Measurements from ENCODE around the gene XRN2. TPM values are rescaled to one million over a fixed set of nuclear protein-coding genes. Genes with fewer than 3 reads are reported as not detected.
A peak's percentile ranks its signal among the peaks of the same experiment; 100 is the strongest.

Gene XRN2
- total and polyA plus RNA-seq, 12 donors = 9.5 to 39.8 (median 31.7) TPM

DNA sequence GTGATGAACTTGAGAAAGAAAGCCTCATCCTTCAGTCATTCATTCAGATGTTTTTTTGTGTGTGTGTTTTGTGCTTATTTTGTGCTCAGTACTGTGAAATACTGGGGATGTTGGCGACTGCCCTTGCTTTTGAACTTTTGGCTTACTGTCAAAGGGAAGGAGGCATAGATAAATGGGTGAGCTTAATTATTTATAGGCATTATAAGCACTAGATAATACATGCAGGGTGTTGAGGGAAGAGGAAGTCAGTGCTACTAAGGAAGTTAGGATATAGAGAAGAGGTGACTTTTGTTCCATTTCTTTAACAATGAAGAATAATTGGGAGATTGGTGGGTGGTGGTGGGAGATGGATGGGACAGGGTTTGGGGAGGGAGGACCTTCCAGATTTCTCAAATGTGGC lies 23.6 kb downstream of the XRN2 start:
- H3K27ac ChIP-seq = peak overlapping the region in 2 of 10 donors; percentile 27 to 73
- peaks cover 0 to 11% (median 6%) of the 10 kb centered on the region in 11 donors for H3K9me3 ChIP-seq
- H3K4me3 ChIP-seq = no peak overlapping the region
- DNase-seq = no peak
- WGBS, 2 donors = 17 to 44% methylated on average over 1 of the region's 1 CpG
- H3K4me1 ChIP-seq = peaks cover 0 to 57% (median 45%) of the 10 kb centered on the region in 9 donors
- intact Hi-C loops (cut with DNase I) = no loop called here
- peaks cover 0 to 33% (median 1%) of the 10 kb centered on the region in 9 donors for H3K36me3 ChIP-seq
- TF ChIP-seq, protein P1, sequence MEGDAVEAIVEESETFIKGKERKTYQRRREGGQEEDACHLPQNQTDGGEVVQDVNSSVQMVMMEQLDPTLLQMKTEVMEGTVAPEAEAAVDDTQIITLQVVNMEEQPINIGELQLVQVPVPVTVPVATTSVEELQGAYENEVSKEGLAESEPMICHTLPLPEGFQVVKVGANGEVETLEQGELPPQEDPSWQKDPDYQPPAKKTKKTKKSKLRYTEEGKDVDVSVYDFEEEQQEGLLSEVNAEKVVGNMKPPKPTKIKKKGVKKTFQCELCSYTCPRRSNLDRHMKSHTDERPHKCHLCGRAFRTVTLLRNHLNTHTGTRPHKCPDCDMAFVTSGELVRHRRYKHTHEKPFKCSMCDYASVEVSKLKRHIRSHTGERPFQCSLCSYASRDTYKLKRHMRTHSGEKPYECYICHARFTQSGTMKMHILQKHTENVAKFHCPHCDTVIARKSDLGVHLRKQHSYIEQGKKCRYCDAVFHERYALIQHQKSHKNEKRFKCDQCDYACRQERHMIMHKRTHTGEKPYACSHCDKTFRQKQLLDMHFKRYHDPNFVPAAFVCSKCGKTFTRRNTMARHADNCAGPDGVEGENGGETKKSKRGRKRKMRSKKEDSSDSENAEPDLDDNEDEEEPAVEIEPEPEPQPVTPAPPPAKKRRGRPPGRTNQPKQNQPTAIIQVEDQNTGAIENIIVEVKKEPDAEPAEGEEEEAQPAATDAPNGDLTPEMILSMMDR (IDR thresholded peaks at IDR 0.05) = no peak
- no peaks in the 10 kb centered on the region for H3K27me3 ChIP-seq
- ATAC-seq = peak in 5 of 8 donors; percentile 34 to 68 (median 55)

DNA sequence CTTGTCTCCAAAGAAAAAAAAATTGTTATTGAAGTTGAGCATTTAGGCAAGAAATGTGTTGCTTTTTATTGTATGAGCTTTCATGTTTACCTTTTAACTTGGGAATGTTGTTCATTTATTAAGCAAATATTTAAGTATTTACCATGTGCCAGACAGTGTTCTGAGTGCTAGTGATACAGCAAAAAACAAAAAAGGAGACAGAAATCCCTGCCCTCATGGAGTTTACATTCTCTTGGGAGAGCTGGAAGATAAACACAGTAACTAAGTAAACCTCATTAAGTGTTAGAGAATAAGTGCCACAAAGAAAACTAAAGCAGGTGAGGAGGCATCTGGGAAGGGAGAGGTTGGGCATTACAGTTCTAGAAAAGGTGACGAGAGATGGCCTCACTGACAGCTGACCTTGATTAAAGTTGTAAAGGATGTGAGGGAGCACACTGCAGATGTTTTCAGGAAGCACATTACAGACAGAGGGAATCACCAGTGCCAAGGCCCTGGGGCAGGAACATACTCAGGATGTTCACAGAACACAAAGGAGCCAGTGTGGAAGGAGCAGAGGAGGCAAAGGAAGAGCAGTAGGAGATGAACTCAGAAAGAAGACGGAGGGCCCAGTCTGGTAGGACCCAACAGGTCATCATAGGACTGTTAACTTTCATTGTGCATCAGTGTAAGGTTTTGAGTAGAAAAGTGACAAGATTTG lies 33.5 kb downstream of the XRN2 start:
- ATAC-seq = no peak
- no peak for DNase-seq
- TF ChIP-seq, protein P1 (IDR thresholded peaks at IDR 0.05) = no peak
- Histone ChIP-seq H3K4me3 (no peak overlapping the region), H3K36me3 (peaks cover 0 to 100% (median 69%) of the 10 kb centered on the region in 9 donors), H3K4me1 (peaks cover 0 to 3% (median 0%) of the 10 kb centered on the region in 9 donors), H3K27ac (no peak overlapping the region), H3K9me3 (no peaks in the 10 kb centered on the region), H3K27me3 (no peaks in the 10 kb centered on the region)
- WGBS, 2 donors = 95 to 98% methylated on average over 2 of the region's 2 CpGs
- intact Hi-C loops (cut with DNase I) = no loop called here

DNA sequence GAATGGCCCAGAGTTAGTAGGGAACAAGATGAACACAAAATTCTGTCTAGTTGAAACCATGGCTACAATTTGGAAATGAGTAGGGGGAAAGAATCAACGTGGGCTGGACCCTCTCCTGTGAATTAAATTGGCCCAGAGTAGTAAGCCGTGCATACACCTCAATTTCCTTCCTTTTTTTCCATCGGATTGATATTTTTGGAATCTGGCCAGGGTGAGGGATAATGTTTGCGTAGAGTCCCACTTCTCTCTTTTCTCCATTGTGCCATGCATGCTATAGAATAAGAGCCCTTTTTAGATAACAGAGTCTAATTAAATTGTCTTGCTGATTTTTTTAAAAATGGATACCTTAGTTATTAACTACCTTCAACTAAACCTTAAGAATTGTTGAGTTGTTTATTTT lies 35.2 kb downstream of the XRN2 start:
- ATAC-seq (no peak), DNase-seq (no peak)
- H3K27ac ChIP-seq = no peak overlapping the region
- H3K9me3 ChIP-seq = no peaks in the 10 kb centered on the region
- no peaks in the 10 kb centered on the region for H3K27me3 ChIP-seq
- H3K36me3 ChIP-seq = peaks cover 0 to 100% (median 53%) of the 10 kb centered on the region in 9 donors
- TF ChIP-seq, protein P1 (IDR thresholded peaks at IDR 0.05) = no peak
- peaks cover 0 to 3% (median 0%) of the 10 kb centered on the region in 9 donors for H3K4me1 ChIP-seq
- H3K4me3 ChIP-seq = no peak overlapping the region
- 68 to 72% methylated on average over 4 of the region's 4 CpGs for WGBS, 2 donors
- intact Hi-C loops (cut with DNase I) = no loop called here

DNA sequence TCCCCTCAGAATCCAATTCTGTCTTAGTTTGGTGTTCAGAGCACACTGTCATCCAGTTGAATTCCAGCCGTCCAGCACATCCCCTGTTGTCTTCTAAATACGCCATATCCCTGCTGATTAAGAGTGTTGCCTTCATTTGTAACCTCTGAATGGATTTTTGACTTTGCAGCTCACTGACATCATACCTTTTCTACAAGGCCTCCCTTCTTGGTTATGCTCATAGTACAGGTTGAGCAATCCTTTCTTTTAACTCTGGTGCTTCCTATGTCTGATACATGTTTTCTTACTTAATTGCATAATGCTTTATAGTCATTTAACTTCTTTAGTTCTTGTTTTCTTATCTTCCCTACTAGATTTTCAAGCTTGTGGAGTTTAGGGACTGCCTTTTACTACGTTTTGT lies 36.4 kb downstream of the XRN2 start:
- intact Hi-C loops (cut with DNase I) = no loop called here
- no peak overlapping the region for H3K4me3 ChIP-seq
- no peaks in the 10 kb centered on the region for H3K27me3 ChIP-seq
- ATAC-seq (no peak), DNase-seq (no peak)
- peaks cover 0 to 3% (median 0%) of the 10 kb centered on the region in 9 donors for H3K4me1 ChIP-seq
- TF ChIP-seq, protein P1 (IDR thresholded peaks at IDR 0.05) = no peak
- WGBS, 2 donors = 94 to 95% methylated on average over 3 of the region's 3 CpGs
- H3K9me3 ChIP-seq = no peaks in the 10 kb centered on the region
- peaks cover 0 to 100% (median 48%) of the 10 kb centered on the region in 9 donors for H3K36me3 ChIP-seq
- H3K27ac ChIP-seq = no peak overlapping the region

All from heart right ventricle (tissue), 16 donors.